AG04450 (cell line): Measurements from ENCODE around the gene PALLD. TPM values are rescaled to one million over a fixed set of nuclear protein-coding genes. Genes with fewer than 3 reads are reported as not detected.

Source experiments
- CTCF ChIA-PET: fragments of 300-600, 350-600 bp; formaldehyde crosslinking; extraction: SDS; loops from one replicate; lab custom pipeline; 2022; ENCODE audit warnings: antibody characterized with exemption, inconsistent platforms; lab: Charles Lee
- POLR2A ChIA-PET: fragments of 350-600 bp; formaldehyde crosslinking; extraction: SDS; loops from one replicate; lab custom pipeline; 2021; ENCODE audit warnings: antibody characterized with exemption, inconsistent platforms; lab: Yijun Ruan, JAX
- DNase-seq: peaks from one replicate; pipeline ENCODE4 v3.0.0-alpha.2; 2011; ENCODE audit warnings: low read depth, low spot score
- H3K27ac ChIP-seq: one replicate; pipeline ENCODE4 v1.5.1; 2012; ENCODE audit warnings: low read depth, low read length, control low read depth
- H3K27me3 ChIP-seq: one replicate; pipeline ENCODE4 v1.6.0; 2012; ENCODE audit warnings: low read length; ENCODE audit not compliant: control insufficient read depth, insufficient read depth
- H3K4me3 ChIP-seq: 2 replicates; pipeline ENCODE4 v1.5.1; 2011; ENCODE audit warnings: mild to moderate bottlenecking, low read depth, low read length, control low read depth
- H3K9me3 ChIP-seq: 2 replicates; pipeline ENCODE4 v1.5.1; 2012; ENCODE audit warnings: low read length; ENCODE audit not compliant: control insufficient read depth, insufficient read depth
- polyA plus RNA-seq: library from polyadenylated mRNA; depleted of rRNA; stranded (reverse); fragments of >200 nt; gene quantifications from 2 replicates; pipeline ENCODE4 v1.2.3, GENCODE V29; 2011
- TF ChIP-seq, protein P1 (sequence below): IDR thresholded peaks from 2 replicates; pipeline ENCODE4 v1.5.1; 2011; ENCODE audit warnings: low read depth, low read length, control low read depth, inconsistent platforms

PALLD gene
- polyA plus RNA-seq, 1 experiment: 159 TPM

- Histone ChIP-seq H3K27ac (no peak overlapping the region), H3K27me3 (no peaks in the 10 kb centered on the region), H3K9me3 (no peaks in the 10 kb centered on the region; the same call in 1 of the 2 replicates), H3K4me3 (no peak overlapping the region)
- ChIA-PET POLR2A (interaction anchor here (1.1 kb wide), 1 partner anchor 116 kb away, joined by 3 read pairs; no protein-coding TSS in a partner anchor), CTCF (no interaction called here)
- DNase-seq: no peak
- TF ChIP-seq, protein P1, sequence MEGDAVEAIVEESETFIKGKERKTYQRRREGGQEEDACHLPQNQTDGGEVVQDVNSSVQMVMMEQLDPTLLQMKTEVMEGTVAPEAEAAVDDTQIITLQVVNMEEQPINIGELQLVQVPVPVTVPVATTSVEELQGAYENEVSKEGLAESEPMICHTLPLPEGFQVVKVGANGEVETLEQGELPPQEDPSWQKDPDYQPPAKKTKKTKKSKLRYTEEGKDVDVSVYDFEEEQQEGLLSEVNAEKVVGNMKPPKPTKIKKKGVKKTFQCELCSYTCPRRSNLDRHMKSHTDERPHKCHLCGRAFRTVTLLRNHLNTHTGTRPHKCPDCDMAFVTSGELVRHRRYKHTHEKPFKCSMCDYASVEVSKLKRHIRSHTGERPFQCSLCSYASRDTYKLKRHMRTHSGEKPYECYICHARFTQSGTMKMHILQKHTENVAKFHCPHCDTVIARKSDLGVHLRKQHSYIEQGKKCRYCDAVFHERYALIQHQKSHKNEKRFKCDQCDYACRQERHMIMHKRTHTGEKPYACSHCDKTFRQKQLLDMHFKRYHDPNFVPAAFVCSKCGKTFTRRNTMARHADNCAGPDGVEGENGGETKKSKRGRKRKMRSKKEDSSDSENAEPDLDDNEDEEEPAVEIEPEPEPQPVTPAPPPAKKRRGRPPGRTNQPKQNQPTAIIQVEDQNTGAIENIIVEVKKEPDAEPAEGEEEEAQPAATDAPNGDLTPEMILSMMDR: no peak
Observed at GRCh38 chr4:168715896-168716295, 219.0 kb downstream of the PALLD start.

GRCh38 chr4:168716406-168717129 is 219.7 kb downstream of the PALLD start:
- no peak overlapping the region for H3K4me3 ChIP-seq
- TF ChIP-seq, protein P1: no peak
- ChIA-PET CTCF (no interaction called here), POLR2A (interaction anchor here (1.1 kb wide), 1 partner anchor 115 kb away, joined by 3 read pairs; no protein-coding TSS in a partner anchor)
- DNase-seq: no peak
- no peak overlapping the region for H3K27ac ChIP-seq
- no peaks in the 10 kb centered on the region for H3K27me3 ChIP-seq
- H3K9me3 ChIP-seq: no peaks in the 10 kb centered on the region; the same call in 1 of the 2 replicates

DNA sequence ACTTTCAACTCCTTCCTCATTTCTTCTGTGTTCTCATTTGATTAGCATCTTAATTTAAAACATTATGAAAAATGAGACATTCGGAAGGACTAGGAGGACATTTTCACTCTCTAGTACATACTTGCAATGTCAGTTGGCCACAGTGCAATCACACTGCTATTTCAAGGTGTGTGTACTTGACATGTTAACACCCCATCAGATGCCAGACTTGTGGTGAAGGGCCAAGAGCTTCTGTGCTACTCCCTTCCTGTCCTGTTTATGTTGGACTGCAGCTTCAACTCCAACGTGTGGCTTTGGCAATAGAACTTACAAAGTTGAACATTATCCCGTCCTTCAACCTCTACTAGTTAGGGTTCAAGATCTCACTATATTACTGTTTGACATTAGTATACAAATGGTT is 221.0 kb downstream of the PALLD start:
- POLR2A ChIA-PET: no interaction called here
- CTCF ChIA-PET: no interaction called here
- DNase-seq: no peak

DNA sequence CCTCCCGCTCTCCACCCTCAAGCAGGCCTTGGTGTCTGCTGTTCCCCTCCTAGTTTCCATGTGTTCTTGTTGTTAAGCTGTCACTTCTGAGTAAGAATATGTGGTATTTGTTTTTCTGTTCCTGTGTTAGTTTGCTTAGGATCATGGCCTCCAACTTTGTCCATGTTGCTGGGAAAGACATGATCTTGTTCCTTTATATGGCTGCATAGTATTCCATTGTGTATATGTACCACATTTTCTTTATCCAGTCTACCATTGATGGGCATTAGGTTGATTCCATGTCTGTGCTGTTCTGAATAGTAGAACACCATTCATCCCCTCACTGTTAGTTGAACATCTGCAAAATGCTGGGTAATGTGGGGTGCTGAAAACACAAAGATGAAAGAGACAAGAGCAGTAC is 222.9 kb downstream of the PALLD start:
- Histone ChIP-seq H3K4me3 (no peak overlapping the region), H3K9me3 (no peaks in the 10 kb centered on the region; the same call in 1 of the 2 replicates), H3K27ac (no peak overlapping the region), H3K27me3 (no peaks in the 10 kb centered on the region)
- TF ChIP-seq, protein P1: no peak
- no peak for DNase-seq
- ChIA-PET POLR2A (no interaction called here), CTCF (interaction anchor here (2.8 kb wide), 1 partner anchor 9 kb away, joined by 14 read pairs; no protein-coding TSS in a partner anchor)

More for the DNA sequence above, 221.0 kb downstream of the PALLD start:
- Histone ChIP-seq H3K4me3 (no peak overlapping the region), H3K27ac (no peak overlapping the region), H3K27me3 (no peaks in the 10 kb centered on the region), H3K9me3 (no peaks in the 10 kb centered on the region; the same call in 1 of the 2 replicates)
- TF ChIP-seq, protein P1: no peak

DNA sequence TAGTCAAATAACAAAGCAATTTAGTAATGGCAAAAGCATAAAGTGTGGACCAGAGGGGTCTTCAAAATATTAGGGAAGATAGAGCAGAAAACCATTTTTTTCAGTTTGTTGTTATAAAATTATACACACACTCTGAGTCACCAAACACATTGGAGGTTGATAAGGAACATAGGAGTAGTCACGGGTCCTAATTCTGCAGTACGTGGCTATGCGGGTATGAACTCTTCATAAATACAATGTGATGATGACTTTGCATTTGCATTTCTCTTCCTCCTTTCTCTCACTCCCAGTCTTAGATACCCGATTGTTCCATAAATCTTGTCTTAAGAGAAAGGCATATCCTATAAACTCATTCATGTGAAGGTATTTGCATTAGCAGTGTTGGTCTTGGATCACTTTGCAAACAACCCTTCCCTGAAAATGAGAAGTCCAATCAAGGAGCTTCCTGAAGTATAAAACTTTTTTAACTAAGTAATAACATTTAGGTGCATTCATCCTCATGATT is 223.6 kb downstream of the PALLD start:
- H3K4me3 ChIP-seq: no peak overlapping the region
- POLR2A ChIA-PET: no interaction called here
- no peak for DNase-seq
- TF ChIP-seq, protein P1: no peak
- CTCF ChIA-PET: interaction anchor here (1.1 to 2.8 kb wide), 2 partner anchors 9 to 207 kb away, joined by 3 to 14 read pairs; no protein-coding TSS in a partner anchor
- H3K27ac ChIP-seq: no peak overlapping the region
- H3K9me3 ChIP-seq: no peaks in the 10 kb centered on the region; the same call in 1 of the 2 replicates
- H3K27me3 ChIP-seq: no peaks in the 10 kb centered on the region
